UCSD-AML1 (cell line): Measurements from ENCODE around the gene BOD1L1.

Experiments
- DNase-seq: peaks from one replicate; lab custom pipeline; 2025; ENCODE audit not compliant: unreplicated experiment; lab: John Stamatoyannopoulos, UW

BOD1L1 gene

DNA sequence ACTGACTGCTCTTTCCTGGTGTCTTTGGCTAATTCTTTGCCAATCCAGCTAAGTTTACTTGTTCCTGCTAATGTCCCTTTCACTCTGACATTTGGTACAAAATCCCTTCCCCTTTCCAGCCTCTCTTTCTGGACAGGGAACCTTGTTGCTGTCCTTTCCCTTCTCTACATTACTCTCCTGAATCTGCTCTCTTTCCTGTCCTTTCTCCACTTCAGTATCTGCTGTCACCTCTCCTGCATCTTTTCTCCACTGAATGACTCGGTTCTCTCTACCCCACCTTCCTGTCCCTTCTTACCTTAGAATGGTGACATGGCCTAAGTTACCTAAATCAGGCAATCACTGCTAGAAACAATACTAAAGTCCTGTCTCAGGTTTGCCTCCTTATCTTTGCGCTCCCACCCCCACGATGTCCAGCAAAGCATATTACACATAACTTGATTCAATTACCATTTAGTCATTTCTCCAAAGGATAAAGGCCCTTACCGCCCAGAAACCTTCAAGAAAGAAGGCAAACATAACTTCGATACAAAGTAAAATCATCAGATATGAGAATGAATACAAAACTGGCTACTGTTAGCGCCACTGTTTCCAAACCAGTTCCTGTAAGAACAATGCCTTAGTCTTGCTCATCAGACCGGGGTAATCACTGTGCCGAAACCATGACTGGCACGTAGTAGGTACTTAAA lies 890 bp downstream of the BOD1L1 start:
- DNase-seq = no peak

DNA sequence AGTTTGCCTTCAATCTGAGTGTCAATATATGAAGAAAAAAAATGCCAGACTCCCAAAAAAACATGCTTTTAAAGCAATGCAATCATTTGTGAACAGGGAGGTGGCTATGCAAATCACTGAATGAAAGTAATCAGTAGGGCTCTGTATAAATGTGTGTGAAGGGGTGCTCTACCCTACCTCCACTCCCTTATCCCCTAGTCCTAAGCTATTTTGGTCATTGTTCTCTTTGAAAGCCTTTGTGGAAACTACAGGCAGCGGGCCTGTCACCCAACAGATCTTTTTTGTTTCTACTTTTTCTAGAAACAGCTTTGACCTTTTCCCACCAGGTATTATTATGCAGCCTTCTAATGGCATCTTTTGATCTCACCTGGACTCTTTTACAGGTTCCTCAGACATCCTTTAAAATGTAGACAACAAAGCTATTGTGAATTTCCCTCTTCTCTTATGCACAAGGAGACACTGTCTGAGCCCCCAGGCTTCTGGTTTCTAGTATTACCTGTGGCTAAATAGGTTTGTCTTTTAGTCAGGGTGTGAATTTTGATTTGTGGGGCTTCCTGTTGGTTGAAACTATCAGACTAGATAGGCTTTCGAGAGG lies 9.2 kb downstream of the BOD1L1 start:
- DNase-seq = no peak

DNA sequence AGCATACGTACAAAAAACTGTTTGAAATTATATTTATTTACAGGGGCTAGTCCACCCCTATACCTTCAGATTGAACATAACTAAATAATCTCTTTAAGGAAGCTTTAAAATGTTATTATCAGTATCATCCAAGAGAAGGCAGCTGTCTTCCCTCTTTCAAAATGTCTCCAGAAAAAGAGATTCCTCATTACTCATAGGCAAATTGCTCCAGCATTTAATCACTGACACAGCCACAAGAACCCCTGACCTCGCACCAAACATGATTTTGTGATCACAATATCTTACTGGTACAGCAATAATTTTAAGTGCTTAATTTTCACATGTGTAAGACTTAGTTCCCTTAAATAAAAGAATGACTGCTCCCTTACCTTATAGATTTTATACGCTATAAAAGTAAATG lies 9.7 kb downstream of the BOD1L1 start:
- no peak for DNase-seq

DNA sequence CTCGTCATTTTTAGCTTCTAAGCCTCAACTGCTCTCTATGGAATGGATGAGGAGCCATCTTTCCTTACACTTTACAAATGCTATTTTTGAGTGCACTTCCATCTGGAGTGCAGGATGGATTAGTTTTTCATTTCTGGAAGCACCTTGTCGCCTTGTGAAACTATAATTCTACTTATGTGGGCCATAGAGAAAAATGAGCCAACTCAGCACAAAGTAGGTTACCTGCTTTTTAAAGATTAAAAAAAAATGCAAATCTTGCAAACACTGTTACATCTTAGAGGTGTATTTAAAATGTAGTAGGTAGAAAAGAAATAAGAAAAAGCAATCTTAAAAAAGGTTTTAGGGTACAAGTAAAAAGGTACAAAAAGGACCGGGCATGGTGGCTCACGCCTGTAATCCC lies 10.9 kb downstream of the BOD1L1 start:
- DNase-seq = no peak

DNA sequence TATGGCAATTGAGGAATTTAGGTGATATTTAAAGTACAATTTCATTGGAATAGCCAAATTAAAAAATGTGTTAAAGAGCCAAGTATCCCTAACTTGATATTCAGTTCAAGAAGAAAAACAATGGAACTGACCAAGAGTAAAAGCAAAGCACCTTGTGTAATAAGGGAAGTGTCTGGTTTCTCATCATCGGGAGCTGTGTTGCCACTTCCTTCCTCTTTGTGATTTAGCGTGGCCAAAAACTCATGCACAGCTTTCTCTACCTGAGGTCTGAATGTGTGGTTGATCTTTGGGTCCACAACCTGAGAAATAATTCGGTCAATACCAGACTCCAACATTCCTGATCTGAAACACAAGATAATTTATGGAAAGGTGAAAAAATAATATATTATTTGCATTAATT lies 12.4 kb downstream of the BOD1L1 start:
- peak; percentile 9 for DNase-seq

DNA sequence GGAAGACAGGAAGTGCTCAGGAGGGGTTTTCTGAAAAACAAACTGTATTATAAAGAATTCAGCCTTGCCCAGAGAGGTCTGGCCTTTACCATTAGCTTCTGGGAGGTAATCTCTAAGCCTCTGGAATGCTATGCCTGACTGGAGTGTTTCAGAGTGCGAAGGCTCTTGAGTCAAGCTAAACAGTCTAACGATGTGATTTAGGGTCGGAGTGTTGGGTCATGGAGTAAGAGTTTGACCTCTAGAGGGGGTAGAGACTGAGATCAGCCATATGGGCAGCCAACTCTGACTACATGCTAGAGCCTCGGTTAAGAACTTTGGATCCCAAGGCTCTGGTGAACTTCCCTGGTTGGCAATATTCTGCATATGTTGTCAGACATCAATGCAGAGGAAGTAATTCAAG lies 15.0 kb downstream of the BOD1L1 start:
- no peak for DNase-seq

DNA sequence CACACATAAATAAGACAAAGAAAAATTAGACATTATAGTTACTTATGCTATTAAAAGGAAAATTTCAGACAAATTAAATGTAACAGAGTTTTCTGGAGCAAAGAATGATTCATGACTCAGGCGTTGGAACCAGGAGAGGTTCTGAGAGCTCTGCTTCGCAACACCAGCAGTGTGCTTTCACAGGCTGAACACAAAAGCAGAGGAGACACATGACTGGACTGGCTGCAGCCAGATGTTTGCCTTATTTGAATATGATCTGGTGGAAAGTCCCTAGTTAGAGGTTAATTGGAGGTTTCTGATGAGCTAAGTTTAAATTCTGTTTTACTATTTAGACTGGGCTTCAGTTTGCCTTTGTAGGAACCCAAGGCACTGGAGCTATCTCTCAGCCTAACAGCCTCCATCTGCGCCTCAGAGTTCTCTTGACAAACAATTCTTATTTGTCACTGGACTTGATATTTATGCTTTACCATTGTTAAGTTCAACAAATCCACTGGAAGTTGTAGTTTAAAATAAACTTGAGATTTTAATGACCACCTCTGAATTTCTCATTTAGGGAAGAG lies 16.2 kb downstream of the BOD1L1 start:
- no peak for DNase-seq

DNA sequence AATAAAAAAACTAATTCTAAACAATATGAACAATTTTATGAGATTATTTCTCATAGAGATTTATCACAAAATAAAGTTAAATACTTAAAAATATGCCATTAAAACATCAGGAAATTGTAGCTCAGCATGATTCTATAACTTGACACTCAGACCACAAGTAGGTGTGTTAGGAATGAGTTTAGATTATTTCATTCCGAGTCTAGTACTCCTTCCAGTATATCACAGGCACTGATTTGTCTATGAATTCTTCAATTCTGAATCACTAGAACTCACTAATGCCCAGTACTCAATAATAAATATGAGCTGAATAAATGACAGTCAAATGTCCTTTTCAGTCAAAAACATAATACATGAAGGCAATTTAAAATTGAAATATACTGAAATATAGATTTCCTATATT lies 22.2 kb downstream of the BOD1L1 start:
- no peak for DNase-seq

DNA sequence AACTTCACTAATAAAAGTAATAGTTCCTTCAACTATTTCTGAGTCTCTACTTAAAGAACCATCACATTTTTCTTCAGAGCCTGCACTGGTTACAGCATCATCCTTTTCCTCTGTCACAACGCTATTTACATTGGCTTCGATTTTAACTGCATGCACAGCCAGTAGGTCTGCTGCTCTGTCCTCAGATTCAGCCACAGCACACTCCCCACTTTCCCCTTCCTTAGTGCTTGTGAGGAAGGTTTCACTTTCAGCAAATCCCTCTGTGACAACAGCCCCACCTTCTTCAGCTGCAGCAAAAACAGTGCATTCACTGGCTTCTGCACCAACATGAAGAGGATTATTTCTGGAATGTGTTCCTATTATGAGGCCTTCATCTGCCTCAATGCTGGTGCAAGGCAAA lies 25.7 kb downstream of the BOD1L1 start:
- no peak for DNase-seq

DNA sequence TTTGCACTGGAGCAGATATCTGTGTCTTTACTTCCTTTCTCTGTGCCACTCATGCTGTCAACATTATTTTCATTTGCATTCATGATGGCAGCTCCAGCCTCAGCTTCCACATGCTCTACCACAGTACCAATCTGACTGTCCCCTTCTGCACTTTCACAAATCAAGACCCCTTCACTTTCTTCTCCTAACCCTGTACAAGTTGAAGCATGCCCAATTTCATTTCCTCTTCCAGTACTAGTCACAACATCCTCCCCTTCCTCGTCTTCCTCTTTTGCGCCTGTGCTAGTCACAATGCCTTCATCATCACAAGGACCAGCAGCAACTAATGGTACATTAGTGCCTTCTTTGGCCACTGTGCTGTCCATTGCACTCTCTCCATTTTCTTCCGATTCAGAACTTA lies 26.5 kb downstream of the BOD1L1 start:
- peak; percentile 10 for DNase-seq

DNA sequence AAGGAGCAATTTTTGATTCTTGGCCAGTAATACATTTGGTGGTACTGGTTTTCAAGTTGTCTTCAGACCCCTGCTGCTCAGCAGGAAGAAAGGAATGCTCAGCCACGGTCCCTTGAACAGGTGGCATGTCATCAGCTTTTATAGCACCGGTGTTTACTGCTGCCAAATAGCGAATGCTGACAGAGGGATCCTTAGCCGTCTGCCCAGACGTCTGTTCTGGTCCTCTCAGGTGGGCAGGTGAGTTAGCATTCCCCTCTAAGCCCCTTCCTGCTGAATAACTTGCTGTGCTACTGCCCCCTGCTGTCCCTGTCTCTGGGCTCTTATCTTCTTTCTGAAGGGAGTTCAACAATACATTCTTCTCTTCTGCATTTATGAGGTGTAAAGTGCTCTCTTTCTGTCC lies 28.4 kb downstream of the BOD1L1 start:
- DNase-seq = no peak

DNA sequence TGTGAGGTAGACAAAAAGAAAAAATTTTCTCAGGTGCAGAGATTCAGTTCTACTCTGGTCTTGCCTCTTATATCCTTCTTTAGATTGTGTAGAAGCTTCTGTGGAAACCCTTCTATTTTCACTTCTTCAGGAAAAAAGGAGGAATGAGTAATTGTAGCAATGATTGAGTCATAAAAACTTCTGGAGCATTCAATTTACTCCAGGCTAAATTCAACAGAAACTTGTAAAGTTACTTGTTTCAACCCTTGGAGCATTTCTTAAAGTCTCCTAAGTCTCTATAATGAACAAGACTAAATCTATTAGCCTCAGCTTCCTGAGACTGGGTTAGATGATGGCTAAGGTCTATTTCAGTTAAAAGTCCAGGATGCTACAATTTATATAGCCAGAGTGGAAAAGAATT lies 29.9 kb downstream of the BOD1L1 start:
- no peak for DNase-seq

DNA sequence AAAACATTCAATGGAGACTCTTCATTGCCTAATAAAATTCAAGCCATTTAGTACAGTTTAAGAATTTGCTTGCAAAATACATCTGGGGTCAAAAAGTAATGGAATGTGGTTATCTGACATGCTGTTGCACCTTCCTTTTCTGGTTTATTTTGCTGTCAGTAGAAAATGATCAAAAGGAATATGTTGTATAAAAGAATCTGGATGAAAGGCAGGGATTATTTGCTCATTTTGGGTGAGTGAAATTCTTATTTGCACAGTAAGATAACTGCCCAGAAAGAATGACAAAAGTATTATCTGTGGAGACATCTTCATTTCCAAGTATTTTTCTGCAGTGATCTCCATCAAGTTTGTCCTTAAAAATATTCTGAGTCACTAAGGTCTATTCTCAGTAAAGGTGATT lies 30.4 kb downstream of the BOD1L1 start:
- no peak for DNase-seq

DNA sequence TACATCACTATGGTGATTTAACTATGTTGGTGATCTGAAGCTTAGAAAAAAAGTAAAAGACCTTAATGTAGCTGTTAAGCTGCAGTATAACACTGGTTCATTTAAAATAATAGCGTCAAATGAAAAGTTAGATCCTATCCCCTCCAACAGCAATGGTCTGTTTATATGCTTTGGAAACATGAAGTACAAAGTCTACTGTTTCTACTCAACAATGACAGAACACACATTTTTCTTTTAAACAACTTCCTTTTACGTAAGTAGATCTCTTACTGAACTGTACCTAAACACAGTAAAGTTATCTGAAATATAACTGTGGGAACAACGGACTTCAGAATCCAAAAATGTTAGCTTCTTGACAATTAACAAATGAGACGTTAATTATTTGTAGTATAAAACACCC lies 35.3 kb downstream of the BOD1L1 start:
- DNase-seq = no peak

DNA sequence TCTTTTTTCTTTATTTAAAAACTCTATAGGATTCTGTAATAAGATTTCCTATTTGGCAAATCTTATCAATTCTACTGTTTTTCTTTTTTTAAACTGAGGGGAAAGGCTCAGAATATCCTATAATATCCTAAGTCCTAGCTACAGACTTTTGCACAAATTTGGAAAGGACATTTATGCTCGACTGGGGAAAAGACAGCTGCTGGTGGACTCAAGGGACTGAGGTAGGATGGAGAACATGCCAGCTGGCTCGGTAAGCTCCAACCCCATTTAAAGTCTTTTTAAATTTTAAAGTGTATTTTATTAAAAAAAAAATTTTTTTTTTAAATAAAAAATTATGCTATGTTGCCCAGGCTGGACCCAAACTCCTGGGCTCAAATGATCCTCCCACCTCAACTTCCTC lies 36.8 kb downstream of the BOD1L1 start:
- no peak for DNase-seq

DNA sequence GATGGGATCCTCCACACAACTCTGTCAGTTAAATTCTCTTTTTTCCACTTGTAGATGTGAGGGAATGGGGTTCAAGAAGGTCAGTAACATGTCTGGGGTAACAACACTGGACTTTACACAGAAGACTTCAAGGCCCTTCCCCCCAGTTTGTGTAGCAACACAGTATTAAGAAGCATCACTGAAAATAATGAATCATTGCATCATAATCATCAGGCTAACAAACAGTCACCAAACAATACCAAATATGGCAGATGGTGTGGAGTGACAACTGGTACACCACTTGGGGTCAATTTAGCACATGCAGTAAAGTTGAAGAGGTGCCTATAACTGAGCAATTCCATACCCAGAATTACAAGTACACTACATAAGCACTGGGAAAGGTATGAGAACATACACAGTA lies 38.6 kb downstream of the BOD1L1 start:
- no peak for DNase-seq

DNA sequence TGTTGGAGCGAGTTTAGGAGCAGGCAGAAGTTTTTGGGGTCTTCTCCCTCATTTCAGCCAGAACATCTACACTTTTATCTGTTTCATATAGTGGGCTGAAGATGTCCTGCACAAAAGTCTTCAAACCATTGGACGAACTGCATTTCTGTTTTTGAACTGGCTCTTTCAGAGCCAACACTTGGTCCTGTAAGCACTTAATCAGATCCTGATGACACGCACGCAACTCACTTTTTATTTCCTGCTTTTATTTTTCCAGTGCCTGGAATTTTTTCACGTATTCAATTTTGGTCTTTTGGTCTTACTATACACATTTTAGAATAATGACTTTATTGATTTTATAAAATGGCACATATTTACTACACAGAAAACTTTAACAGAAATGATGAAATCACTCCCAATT lies 43.0 kb downstream of the BOD1L1 start:
- no peak for DNase-seq

DNA sequence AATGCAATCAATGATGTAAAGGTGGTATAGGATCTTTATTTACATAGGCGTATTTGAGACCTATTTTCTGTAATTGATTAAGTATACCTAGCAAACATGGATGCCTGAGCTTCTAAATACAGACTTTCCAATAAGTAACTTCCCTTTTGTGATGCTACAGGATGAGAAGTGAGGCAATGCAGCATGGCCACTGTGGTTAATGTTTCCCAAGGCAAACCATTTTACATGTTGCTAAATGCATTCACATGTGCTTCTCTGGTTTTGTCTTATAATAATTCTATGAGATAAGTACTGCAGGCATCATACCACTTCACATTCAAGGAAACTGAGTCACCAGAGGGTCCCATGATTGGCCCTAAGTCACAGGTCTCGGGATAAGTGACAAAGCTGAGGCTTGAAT lies 47.5 kb downstream of the BOD1L1 start:
- no peak for DNase-seq

DNA sequence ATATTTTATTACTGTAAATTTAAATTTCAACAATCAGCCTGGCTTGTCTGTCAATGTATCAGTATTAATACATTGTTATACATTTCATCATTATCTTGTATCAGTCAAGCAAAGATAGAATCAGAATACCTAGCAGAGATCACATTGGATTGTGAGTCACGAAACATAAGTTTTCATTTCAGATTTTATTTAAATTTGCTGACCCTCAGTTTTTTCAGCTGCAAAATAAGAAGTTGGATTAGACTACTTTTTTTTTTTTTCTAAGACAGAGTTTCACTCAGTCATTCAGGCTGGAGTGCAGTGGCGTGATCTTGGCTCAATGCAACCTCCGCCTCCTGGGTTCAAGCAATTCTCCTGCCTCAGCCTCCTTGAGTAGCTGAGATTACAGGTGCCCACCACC lies 49.9 kb downstream of the BOD1L1 start:
- no peak for DNase-seq

DNA sequence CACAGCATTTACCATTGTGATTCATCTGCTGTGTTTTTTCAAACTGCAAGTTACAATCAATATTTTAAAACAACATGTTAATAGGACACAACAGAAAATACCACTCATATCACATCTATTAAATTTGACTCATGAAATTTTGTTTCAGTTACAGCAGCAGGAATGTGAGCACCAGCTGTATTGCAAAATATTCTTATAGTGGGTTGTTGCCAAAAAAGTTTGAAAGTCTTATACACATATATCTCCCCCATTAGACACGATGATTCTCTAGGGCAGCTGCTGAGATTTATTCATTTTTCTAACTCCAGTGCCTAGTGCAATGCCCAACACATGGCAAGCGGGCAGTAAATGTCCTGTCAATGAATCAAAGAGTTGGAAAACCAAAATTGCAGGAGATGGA lies 56.6 kb downstream of the BOD1L1 start:
- DNase-seq = no peak

DNA sequence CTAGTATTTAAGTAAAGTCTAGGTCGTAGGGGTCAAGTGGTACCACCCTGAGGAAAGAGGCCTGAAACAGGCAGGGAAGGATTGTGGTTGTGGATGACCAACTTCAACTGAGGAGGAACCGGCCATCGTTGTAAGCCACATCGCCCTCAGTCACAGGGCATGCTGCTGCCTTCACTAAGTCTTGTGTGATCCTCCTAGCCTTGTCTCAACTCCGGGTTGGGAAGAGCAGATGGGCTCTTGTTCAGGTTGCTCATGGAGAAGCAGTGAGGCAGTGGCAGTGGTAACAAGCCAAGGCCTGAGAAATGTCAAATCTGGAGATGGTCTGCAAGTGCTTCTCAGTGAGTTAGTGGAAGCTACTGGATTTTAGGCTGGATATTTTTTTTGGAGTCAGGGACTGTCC lies 60.4 kb downstream of the BOD1L1 start:
- DNase-seq = no peak

DNA sequence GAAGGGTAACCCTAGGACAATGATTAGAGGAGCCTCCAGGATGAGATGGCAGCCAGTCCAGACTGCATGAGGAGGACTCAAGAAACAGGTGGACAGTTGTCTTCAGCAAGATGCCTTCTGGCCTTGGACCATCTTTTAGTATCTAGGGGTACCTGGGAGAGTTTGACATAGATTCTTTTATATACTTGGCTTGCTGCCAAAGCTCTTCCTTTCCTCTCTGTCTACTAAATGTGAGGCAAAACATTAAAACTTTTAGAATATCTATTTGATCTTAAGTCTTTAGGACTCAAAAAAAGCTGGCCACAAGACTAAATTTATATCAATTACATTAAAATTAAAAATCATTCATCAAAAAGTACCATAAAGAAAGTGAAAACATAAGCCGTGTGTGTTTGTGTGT lies 64.6 kb downstream of the BOD1L1 start:
- DNase-seq = no peak

DNA sequence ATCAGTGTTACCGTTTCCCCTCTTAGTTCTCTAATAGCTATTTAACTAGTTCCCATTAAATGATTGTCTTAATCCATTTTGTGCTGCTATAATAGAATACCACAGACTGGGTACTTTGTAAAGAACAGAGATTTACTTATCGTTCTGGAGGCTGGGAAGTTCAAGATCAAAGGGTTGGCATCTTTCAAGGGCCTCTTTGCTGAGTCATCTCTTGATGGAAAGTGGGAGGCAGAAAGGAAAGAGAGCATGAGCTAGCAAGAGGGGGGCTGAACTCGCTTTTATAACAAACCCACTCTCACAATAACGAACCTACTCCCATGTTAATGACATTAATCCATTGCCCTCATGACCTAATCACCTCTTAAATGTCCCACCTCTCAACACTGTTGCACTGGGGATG lies 65.9 kb downstream of the BOD1L1 start:
- DNase-seq = no peak
